COR-L47 (cell line): Measurements from ENCODE around the gene SUSD6.

Source experiments
- DNase-seq: peaks from one replicate; lab custom pipeline; 2025; lab: John Stamatoyannopoulos, UW

SUSD6 gene

GRCh38 chr14:69650948-69651369 lies 39.6 kb downstream of the SUSD6 start:
- no peak for DNase-seq

DNA sequence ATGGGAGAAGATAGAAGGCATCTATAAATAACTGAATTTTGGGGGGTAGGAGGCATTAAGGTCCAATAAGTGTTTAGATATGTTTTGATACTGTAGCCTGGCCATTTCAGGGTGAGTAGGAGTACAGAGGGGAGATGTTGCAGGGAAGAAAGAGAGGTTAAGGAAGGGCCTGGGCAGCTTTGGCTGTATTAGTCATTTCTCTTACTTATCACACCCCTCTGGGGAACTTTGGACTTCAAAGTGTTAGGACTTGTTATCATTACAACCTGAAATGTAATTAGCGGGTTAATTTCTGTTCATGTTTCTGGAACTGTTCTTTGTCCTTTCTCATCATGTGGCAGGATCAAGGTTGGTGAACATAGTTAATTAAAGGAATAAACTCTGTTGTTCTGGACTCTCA lies 40.3 kb downstream of the SUSD6 start:
- no peak for DNase-seq

DNA sequence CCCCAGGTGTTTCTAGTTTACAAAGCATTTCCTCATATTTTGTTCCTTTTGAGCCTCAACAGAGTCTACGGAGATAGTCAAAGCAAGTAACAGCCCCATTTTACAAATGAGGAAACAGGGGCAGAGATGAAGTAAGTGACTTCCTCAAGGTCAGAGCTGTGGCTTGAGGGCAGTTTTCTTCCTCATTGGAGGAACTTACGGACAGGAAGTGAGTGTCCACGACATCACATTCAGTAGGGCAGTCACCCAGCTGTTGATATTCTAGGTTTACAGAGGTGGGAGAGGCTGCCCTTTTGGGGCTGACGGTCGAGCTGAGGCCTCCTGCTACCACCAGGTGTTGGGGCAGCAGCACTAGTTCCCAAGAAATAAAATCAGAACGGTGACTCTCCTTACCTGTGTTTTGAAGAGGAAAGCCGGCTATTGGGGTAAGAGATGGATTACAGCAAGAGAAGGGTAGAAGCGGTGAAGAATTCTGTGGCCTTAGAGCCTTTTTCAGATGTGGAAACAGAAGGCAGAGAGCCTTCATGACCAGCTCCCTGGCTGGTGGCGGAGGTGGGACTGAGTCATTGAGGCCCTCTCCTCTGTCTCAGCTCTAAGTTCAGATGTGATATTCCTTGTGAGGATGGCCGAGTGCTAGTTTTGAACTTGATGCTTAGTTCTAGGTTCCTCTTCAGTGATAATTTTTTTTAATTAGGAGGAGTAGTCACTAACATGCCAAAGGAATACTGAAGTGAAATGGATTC lies 41.7 kb downstream of the SUSD6 start:
- DNase-seq: no peak

- DNase-seq: no peak
These were observed 42.7 kb downstream of the SUSD6 start for GRCh38 chr14:69654116-69654515.

- DNase-seq: peak; percentile 65
These were observed 46.6 kb downstream of the SUSD6 start for GRCh38 chr14:69657950-69658355.

- DNase-seq: no peak
These were observed 47.4 kb downstream of the SUSD6 start for GRCh38 chr14:69658664-69659261.

GRCh38 chr14:69660344-69661193 lies 49.2 kb downstream of the SUSD6 start:
- DNase-seq: no peak

DNA sequence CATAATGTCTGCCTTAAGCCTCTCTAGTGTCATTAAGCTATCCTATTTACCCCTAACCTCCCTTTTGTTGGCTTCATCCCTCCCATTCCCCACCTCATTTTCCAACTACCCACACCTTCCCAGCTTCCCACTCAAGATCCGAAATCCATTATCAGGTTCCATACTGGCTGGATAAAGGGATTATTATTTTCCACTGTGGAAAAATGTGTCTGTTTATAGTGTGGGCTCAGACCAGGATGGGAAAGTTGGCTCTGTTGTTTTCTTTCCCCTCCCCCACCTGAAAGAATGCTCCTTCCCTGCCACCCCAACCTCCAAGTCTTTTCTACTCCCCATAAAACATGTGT lies 49.8 kb downstream of the SUSD6 start:
- no peak for DNase-seq

GRCh38 chr14:69662636-69663299 lies 51.4 kb downstream of the SUSD6 start:
- no peak for DNase-seq

DNA sequence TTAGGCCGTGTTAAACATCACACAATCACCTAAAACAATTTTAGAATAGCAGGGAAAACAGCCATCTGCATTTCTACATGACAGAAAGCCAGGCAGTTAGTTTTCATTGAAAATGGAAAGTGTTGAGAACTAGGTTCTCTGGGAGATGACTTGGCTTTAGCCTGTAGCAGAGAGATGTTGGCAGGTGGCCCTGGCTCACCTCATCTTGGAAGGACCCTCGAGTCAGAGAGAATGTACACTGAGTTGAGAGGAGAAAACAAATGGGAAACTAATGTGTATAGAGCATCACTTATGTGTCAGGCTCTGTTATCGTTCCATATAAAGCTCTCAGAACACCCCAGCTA lies 51.9 kb downstream of the SUSD6 start:
- no peak for DNase-seq

DNA sequence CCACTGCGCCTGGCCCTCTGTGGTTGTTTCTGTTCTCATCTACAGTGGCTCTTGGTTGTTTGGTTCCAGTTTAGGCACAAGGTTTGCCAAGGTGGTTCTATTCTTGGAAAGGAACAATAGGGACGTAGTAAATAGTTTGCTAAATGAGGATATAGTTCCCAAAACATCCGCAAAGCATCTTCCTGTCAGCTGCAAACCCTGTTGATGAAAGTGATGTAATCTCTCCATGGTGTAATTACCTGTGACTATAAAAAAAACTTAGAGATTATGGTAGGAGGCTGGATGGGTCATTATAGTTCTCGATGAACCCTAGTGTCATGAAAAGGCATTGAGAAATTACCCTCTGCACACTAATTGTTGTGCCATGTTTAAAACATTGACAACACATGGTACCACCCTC lies 52.9 kb downstream of the SUSD6 start:
- DNase-seq: no peak

GRCh38 chr14:69664865-69665526 lies 53.6 kb downstream of the SUSD6 start:
- DNase-seq: no peak

- no peak for DNase-seq
These were observed 54.2 kb downstream of the SUSD6 start for GRCh38 chr14:69665631-69666030.

DNA sequence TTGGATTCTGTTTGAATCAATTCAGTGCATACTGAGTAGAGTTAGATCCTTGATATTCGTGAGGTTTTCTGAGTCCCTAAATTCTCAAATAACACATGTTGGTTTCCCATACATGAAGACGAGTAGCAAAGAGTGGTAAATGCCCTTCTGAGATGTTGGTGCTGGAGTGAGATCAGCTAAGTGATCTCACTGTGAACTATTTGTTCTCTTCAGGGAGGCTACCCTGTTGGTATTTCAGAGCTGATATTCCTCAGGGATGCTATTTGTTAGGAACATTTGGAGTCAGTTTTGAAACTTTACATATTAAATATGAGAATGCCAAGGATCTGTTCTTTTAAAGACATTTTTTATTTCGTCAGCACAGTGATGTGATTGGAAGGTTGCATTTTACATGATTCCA lies 54.7 kb downstream of the SUSD6 start:
- no peak for DNase-seq

GRCh38 chr14:69666690-69667211 lies 55.4 kb downstream of the SUSD6 start:
- DNase-seq: no peak

- DNase-seq: no peak
These were observed 56.5 kb downstream of the SUSD6 start for GRCh38 chr14:69667938-69668335.

GRCh38 chr14:69669375-69669774 lies 58.0 kb downstream of the SUSD6 start:
- DNase-seq: no peak

- DNase-seq: no peak
These were observed 58.7 kb downstream of the SUSD6 start for GRCh38 chr14:69670093-69670492.

DNA sequence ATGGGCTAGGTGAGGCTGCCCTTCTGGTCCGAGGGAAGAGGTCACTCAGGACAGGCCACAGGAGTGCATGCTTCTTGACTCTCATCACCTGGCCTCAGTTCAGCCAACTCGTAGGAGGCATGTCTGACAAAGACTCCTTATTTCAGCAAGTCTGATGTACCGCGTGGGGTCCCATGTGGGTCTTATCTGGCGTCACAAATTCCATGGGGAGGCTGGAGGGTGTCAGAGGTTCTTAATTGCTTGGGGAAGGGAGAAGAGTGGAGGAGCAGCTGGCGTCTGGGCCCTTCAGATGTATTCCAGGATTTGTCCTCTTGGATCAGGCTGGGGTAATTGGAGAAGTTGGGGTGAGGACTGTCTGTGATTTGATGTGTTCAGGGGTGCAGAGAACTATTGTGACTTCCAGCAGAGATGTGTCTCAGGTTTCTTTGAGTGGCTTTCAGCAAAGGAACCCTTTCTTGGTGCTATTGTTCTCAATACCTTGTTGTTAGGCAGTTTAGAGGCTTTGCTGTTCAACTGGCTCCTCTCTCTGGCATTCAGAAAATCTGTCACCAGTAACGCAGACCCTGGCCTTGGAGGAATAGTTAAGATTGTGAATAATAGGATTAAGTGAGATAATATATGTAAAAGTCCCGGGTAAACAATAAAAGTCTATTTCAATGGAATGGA lies 60.1 kb downstream of the SUSD6 start:
- no peak for DNase-seq

DNA sequence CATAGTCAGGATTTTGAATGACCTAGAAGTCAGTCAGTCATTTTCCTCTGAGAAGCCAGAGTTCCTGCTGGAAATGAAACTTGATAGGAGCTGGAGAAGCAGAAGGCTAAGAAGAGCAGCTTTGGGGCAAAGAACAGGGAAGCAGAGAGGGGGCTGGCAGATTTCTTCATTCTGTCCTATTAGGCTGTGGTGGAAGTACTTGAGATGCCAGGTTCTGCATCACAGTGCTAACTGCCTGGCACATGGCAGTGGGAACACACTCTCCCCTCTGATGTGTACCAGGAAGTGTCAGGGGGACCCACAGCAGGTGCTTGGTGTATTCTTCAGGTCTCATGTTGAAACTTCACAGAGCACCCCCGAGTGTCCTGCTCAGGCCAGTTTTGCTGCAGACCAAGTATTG lies 61.0 kb downstream of the SUSD6 start:
- DNase-seq: no peak

DNA sequence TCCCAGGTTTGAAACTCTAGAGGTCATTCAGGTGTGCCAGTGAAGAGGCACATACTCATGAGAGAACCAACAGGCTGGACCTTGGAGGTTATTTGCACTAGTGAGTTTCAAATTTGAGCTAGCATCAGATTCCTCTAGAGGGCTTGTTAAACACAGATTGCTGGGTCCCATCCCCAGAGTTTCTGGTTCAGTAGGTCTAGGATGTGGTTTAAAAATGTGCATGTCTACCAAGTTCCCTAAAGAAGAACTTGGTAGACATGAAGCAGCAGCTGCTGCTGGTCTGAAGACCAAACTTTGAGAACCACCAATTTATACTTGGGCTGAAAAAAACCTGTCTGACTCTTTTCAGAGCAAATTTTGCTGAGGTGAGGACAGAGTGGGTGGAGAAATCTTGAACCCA lies 61.7 kb downstream of the SUSD6 start:
- no peak for DNase-seq
